CD4-positive, alpha-beta T cell treated with Interleukin-2 at 100 ng/mL for 4 hours (primary cell): ENCODE data around the gene SLC4A8.

ENCODE experiments used
- DNase-seq: peaks from one replicate; pipeline ENCODE4 v3.0.0-alpha.2; 2020; ENCODE audit warnings: low spot score

The SLC4A8 gene

DNA sequence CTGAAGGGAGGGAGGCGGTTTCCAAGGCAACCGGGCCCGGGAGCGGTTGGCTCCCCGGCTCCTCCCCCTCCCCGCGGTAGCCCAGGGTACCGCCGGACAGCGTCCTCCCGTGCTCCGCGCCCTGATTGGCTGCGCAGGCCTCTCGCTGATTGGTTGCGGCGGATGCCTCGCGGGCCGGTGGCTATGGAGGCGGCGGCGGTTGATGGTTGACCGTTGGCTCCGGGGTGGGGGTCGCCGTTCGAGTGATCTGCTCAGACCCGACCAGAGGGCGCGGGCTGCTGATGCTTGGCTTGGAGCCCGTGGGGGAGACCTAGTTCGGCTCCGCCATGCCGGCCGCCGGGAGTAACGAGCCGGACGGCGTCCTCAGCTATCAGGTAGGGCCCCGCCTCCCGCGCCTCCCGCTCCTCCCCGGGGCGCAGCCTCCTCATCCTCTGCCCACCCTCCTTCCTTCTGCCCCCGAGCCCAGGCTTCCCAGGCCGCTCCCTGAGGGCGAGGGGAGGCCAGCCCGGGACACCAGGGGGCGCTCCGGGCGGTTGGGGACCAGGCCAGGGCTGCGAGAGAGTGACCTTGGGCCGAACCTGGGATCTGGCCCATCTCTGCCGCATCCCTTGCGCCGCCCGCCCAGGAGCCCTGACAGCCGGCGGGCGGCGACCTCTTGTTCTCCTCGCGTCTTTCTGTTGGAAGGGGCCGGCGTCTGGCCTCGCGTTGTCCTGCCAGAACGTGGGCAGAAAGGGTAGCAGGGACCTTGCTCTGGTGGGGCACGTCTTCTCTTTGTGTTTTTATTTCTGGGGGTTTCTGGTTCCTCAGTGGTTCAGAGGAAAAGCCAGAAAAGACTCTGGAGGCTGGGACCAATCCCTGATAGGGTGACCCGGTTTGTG is at the start of gene SLC4A8:
TSS of gene SLC4A8 (plus strand) at position 170 of the 878 bp plus-strand sequence. CDS start at position 327, 157 bp downstream.
- DNase-seq: peak; percentile 75

DNA sequence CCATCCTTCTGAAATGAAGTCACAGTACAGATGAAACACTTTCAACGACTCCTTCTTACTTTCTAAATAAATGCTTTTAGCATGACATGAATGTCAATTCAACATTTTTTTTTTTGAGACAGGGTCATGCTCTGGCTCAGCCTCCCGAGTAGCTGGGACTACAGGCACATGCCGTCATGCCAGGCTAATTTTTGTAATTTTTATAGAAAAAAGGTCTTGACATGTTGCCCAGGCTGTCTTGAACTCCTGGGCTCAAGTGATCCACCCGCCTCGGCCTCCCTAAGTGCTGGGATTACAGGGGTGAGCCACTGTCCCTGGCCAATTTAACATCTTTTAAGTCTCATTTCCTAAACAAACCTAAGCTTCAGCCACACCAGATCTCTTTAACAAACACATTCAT is 49.8 kb upstream of the SLC4A8 start:
- DNase-seq: no peak

DNA sequence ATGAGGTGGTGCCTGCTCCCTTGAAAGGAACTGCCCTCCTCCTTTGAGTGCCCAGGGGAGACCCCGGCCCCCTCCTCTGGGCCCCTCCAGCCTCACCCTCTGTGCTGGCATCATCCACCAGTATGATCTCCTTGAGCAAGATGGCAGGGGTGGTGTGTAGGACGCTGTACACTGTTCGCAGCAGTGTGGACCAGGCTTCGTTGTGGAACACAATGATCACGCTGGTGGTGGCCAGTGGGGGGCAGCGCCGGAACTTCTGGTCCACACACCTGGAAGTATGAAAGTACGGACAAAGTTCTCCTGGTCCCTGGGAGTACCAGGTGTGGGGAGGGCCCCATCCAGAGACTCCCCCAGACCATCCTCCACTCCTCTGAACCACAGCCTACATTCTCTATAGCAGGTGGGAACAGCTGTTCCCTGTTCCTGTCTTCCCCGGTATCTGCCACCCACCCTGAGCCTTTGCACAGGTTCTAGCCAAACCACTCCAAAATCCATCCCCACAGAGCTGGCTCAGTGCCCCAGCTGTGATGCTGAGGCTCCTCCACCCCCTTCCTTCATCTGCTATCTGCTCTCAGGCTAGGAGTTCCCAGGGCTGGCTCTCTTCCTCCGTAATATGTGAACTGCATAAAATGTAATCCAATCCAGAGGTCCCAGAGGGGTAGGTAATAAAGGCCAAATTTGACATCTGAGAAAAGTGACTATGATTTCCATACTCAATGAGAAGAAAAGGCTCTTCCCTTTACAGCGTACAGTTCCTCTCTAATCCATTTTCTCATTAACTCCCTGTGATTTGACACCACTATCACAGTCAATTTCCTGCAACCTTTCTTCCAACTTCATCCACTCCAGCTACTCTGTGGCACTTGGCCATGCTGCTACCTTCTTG is 47.3 kb upstream of the SLC4A8 start:
- DNase-seq: no peak

DNA sequence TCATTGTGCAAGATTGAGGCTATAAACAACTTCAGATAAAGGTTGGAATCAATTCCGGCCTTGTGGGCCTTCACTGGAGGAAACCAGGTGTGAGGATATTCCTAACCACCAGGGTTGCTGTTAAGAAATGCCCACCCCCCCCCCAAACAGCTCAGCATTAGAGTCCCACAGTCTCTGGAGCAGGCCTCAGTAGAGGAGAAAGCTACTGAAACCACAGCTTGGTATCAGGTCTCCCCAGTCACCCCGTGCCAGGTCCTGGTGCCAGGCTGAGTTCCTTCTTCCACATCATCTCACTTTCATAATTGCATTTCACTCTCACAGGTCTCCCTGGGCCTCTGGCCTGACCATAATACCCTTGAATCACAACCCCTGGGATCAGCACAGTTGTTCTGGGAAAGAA is 45.9 kb upstream of the SLC4A8 start:
- DNase-seq: no peak

DNA sequence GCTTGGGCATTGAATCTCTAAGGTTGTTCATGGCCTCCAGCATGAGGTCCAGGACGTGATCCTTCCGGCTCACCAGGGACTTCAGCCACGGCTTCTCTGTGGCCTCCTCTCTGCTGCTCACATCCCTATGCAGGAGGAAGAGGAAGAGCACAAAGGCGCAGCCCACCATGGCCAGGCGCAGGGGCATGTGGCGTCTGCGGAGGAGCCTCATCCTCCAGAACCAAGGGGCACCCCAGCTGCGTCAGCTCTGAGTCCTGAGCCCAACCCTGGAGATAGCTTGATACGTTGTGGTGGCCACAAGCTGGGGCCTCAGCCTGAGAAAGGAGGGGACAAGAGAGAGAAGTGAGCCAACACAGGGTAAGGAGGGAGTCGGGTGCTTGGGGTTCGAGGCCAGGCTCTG is 45.1 kb upstream of the SLC4A8 start:
- DNase-seq: no peak

DNA sequence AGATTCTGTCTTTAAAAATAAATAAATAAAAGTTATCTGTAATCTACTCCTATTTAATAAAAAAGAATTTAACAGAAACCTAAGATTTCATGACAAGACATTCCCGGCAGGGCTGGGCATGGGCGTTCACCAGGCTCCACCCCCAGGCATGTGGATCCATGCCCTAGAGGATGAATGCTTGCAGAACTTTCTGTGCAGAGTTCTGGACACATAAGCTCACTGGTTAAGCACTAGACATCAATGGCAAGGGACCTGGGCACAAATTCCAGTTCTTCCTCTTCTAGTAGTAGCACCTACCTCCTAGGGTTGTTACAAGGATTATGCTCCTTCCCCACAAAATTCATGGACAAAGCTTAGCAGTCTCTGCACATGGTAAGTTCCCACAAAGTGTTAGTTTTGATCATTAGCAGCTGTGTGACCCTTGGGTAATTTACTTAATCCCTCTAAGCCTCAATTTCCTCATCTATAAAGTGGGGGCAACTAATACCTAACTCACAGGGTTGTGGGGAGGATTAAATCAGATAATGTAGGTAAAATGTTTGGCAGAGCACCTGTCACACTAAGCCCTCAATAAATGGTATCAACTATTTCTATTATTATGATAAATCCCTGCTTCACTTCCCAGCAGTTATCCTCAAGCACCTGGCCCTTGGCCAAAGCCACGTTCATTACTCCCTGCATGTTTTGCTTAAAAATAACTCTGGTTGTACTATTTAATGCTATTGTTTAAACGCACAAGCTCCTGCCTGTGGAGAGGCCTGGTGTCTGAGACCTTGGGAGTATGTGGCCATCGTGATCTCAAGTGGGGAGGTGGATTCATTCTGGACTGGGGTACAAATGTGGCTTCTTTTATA is 43.2 kb upstream of the SLC4A8 start:
- DNase-seq: no peak

DNA sequence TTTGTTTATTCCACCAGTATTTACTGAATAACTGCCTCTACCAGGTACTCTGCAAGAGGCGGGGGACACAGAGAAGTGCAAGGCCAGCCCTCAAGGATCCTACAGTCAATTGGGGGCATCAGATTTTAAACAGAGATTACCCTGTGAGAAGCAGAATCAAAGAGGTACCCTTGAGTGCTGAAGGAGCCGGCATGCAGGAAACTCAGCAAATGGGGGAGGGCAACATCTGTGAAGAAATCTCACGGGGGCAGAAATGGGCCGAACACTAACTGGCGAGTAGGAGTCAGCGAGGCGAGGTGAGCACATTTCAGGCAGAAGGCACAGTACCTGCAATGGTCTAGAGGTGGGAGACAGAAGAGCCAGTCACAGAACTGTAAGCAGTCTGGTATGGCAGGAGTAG is 42.5 kb upstream of the SLC4A8 start:
- DNase-seq: no peak

DNA sequence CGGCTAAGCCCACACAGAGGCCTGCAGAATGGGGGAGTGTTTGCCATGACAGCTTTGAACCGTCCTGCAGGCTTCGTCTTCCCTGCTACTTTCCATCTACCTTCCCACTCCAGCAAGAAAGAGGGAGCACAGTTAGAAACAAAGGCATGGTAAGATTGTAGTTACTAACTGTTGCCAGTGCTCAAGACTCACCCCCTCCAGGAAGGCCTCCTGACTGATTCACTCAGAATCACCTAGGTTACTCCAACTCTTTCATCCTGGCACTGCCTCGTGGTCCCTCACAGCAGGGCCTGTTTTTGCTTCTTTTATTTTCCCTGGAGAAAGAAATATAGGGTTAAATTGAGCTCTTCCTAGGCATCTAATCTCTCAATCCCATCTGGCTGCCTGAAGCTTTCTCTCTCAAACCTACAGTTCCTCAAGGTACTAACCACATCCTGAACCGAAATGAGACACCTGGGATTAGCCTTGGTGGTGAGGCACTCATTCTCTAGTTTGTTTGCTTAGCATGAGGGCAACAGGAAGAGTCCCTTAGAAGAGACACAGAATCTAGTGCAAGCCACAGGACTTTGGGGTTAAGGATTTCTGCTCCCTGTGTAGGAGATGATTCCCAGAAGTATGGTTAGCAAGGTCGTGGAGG is 41.2 kb upstream of the SLC4A8 start:
- DNase-seq: no peak

DNA sequence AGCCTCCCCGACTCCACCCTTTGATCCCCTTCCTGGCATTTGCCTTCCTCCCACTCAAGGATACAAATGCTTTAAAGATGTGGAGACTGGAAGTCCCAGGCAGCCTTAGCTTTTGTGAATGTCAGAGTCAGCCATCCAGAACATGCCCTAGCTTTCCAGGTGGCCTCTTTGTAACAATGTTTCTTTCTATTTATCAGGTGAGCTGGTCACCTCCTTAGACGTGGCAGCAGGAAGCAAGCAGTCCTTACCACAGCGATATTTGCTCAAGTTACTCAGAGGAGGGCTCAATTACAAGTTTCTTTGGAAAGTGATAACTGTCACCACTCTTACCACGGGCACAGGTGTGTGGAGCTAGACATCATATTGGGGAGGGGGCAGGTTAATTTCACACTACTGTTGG is 38.3 kb upstream of the SLC4A8 start:
- no peak for DNase-seq

DNA sequence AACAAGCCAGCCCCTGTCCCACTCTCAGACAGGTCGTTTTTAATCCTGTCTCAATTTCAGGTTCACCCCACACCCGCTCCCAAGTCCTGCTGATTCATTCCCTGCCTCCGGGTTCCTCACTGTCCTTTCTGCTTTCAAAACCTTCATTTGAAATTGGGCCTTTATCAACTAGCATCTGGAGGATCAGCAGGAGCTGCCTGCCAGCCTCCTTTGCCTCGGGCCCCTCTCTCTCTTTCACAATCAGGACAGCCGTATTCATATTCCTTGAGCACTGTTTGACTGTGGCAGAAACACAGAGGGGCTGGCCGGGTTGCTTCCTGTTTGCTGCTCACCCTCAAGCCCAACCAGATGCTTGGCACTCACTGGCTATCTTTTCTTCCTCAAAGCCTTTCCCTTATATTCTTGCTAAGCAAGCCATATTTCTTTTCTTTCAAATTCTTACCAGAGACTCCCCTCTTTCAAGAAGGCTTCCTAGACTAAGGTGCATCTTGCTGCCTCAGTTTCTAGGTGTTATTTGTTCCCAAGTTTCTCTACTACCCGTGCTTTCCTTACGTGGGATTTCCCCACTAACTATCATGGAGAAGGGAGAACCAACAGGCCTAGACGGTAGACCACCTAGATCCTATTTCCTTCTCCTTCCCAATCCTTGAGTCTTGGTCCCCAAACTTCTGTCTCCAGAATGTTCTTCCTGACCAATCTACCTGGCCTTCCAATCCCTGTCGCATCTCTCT is 36.4 kb upstream of the SLC4A8 start:
- DNase-seq: no peak

DNA sequence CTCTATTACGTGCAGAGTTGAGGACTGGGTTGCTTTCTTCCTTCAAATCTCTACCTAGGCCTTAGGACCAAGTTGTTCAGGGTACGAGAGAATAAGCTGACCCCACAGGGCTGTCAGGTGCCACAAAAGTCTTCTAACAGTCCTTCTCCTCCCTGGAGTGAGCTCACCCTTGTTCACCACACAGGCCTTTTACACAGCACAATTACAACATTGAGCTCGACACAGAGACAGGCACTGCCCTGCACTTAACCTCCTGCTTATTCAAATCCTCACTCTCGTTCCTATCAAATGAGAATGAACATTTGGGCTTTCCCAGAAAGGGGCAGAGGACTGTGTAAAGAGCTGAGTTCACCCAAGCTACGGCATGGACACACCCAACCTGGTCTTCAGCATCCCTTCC is 35.8 kb upstream of the SLC4A8 start:
- DNase-seq: no peak

DNA sequence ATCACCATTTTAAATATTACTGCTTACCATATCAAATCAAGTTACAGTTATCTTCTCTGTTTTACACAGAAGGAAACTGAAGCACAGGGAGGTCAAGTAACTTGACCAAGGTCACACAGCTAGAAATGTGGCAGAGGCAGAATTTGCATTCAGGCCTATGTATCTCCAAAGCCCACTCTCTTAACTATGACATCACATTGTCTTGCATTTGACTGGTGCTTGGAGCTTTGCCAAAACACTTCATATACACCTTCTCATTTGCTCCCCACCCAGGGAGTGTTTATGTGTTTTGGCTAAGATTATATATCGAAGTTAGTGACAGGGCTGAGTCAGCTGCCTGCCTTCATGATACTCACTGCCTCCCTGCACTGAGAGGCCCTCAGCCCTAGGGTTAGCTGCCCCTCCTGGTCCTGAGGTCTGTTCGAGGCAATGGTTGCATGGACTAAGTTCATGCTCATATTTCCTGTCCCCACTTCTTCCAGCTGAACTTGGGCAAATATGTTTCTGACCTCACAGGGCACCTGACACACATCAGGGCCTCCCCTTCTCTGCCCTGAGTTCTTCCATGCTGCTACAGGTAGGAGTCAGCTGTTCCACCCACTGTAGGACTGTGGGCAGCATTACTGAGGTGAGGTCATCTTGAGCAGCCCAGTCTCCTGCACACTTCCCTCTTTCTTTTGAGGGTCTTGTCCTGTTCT is 35.2 kb upstream of the SLC4A8 start:
- peak; percentile 65 for DNase-seq

DNA sequence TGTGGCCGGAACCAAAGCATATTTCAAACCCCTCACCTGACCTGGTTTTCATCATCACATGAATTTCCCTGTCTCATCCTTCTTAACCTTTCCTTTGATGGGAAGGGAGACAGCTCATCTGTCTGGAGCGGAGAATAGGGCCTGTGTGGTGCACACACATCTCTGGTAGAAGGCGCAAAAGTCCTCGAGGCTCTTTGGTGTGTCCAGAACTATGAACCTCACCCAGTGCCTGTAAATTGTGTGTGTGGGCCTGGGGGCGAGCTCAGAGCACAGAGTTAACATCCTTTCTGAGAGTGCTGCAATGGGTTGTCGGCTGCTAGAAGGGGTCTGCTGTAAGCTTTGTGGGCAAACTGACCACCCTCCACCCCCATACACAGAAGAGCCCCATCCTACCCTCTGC is 34.2 kb upstream of the SLC4A8 start:
- no peak for DNase-seq

DNA sequence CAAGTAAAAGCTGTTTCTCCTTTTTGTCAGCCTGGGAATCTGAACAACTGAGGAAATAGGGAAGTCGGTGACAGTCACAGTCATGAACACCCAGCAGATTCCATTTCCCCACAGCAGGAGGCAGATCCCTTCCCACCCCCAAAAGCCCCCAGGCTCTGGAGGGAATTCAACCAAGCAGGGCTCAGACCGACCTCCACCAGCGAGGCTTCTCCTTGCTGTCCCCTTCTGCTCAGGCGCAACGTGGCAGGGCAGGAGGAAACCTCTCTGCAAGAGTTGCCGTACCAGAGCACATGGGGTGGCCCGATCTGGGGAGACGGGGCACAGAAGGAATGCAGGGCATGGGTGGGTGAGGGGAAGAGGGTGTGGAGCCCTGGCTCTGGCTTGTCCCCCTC is 33.7 kb upstream of the SLC4A8 start:
- DNase-seq: peak; percentile 14

DNA sequence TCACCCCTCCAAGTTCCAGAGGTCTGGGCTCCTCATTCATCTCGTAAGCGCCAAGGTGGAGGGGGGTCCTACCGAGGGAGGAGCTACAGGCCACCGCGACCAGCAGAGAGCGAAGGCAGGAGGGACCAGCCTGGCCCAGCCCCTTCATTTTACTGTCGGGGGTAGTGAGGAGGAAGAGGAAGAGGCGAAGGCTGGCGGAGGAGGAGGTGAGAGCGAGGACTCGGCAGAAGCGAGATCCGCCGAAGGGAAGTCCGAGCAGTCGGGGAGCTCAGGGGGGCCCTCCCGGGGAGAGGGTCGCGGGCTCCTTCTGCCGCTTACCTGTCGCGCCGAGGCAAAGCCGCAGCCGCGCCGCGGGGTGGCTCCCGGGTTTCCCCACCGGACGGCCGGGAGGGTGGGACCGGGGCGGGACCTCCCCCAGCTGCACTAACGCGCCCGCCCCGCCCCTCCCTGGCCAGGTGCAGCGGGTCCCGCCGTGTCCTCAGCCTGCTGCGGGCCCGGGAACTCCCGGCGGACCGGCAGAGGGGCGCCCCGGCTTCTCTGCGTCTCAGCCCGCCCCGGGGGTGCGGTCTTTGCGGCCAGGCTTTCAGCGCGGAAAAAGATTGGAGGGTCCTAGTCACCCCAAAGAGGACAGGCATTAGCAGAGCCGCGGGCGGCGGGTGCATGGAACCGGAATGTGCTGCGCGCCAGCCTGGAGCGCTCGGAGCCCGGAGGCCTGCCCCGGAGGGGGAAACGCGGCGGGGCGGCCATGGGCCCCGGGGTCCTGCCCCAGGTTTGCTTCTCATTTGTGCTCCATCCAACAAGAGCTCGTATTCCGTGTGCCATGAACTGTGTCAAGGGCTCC is 33.1 kb upstream of the SLC4A8 start, which contains the start of gene GALNT6:
TSS of gene GALNT6 (minus strand) at position 124 of the 841 bp plus-strand sequence. CDS start 11,625 bp downstream, outside the sequence.
- peak; percentile 66 for DNase-seq

DNA sequence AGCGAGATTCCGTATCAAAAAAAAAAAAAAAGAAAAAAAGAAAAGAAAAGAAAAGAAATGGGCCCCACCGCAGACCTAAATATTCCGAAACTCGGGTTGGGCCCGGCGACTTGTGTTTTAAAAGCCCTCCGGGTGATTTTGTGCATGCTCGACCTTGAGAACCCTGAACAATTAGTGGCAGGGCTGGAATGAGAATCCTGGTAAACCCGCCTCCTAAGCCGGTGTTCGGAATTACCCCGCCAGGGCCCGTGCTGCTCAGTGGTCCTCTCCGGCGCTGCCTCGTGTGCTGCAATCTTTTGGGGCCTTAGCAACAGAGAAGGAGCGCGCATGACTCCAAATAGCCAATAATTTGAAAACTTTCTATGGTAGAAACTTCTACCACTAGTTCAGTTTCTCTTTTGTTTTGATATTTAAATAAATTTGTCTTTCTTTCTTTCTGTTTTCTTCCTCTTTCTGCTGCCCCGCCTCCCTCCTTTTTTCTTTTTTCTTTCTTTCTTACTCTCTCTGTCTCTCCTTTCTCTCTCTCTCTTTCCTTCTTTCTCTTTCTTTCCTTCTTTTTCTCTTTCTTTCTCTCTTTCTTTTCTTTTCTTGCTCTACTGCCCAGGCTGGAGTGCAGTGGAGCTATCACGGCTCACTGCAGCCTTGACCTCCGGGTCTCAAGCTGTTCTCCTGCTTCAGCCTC is 31.9 kb upstream of the SLC4A8 start:
- peak; percentile 12 for DNase-seq

DNA sequence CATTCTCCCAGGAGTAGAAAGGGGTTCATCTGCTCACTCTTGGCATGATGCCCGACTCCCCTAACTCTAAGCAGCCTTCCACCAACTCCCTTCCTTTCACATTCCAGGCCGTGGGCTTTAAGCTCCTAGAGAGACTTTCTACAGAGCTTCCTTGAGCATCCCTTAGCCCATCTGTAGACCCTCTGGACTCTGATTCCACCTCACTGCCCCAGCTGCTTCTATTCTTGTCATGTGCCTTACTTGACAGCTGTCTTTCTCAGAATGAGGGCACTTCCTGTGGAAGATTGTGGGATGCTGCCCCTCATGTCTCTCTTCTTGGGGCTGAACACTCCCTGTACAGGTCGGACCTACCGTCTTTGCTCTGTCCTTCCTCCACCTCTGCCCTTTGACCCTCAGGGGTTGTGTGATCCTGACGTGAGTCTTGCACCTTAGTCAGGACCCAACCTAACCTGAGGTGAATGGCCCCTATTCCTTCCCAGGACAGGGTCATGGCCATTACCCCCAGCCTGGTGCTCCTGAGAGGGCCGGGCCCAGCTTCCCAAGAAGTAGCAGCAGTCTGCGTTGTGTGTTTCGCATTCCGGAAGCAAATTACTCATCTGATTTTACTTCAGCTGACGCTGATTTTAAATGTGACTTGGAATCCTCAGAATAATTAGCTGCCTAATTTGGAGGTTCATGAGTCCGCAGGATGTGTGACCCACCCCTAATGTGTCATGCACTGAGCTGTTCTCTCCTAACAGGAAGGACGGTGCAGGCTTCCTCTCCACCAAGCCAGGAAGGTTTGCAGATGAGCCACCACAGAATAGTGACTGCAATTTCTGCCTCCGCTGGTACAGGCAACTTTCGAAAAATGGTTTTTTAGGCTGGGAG is 30.7 kb upstream of the SLC4A8 start:
- DNase-seq: peak; percentile 85
